GM18520 (cell line): ENCODE results near the gene IPO5.
"Not testable (repeated sequence)": the region's sequence is repeated elsewhere in the genome, so short reads cannot be mapped to it uniquely, and the experiment has no call there.

Source experiments
- ATAC-seq: cut with Tn5 transposase; IDR thresholded peaks from one replicate; pipeline ENCODE4 v1.9.1; 2021; ENCODE audit not compliant: unreplicated experiment

The IPO5 gene

GRCh38 chr13:97948041-97948440 is 5.4 kb upstream of the IPO5 start:
- no peak for ATAC-seq

- not testable (repeated sequence) for ATAC-seq
Observed at GRCh38 chr13:97949316-97949715, 4.2 kb upstream of the IPO5 start.

- no peak for ATAC-seq
Observed at GRCh38 chr13:97951376-97951775, 2.1 kb upstream of the IPO5 start.

- ATAC-seq = not testable (repeated sequence)
Observed at GRCh38 chr13:97952831-97953230, 644 bp upstream of the IPO5 start.

- no peak for ATAC-seq
Observed at GRCh38 chr13:97961340-97961739, 7.9 kb downstream of the IPO5 start.

GRCh38 chr13:97962887-97963286 is 9.4 kb downstream of the IPO5 start:
- ATAC-seq = no peak

- no peak for ATAC-seq
Observed at GRCh38 chr13:97967226-97967625, 13.8 kb downstream of the IPO5 start.

- ATAC-seq = no peak
Observed at GRCh38 chr13:97967948-97968347, 14.5 kb downstream of the IPO5 start.

- ATAC-seq = no peak
Observed at GRCh38 chr13:97971519-97971918, 18.0 kb downstream of the IPO5 start.

- ATAC-seq = no peak
Observed at GRCh38 chr13:97974773-97975172, 21.3 kb downstream of the IPO5 start.

GRCh38 chr13:97975280-97975847 is 21.9 kb downstream of the IPO5 start:
- ATAC-seq = no peak

- ATAC-seq = peak; percentile 85
Observed at GRCh38 chr13:97975848-97976609, 22.6 kb downstream of the IPO5 start.

- ATAC-seq = peak; percentile 18
Observed at GRCh38 chr13:97976610-97977521, 23.4 kb downstream of the IPO5 start.

GRCh38 chr13:97977982-97978381 is 24.5 kb downstream of the IPO5 start:
- ATAC-seq = no peak

- no peak for ATAC-seq
Observed at GRCh38 chr13:97978651-97979050, 25.2 kb downstream of the IPO5 start.

- no peak for ATAC-seq
Observed at GRCh38 chr13:97979051-97979450, 25.6 kb downstream of the IPO5 start.

- ATAC-seq = no peak
Observed at GRCh38 chr13:97979556-97979955, 26.1 kb downstream of the IPO5 start.

GRCh38 chr13:97982286-97982685 is 28.8 kb downstream of the IPO5 start:
- no peak for ATAC-seq

GRCh38 chr13:97986835-97987234 is 33.4 kb downstream of the IPO5 start:
- ATAC-seq = peak; percentile 70

- ATAC-seq = no peak
Observed at GRCh38 chr13:97999653-98000052, 46.2 kb downstream of the IPO5 start.

- ATAC-seq = no peak
Observed at GRCh38 chr13:98004107-98004506, 50.6 kb downstream of the IPO5 start.

GRCh38 chr13:98004997-98005396 is 51.5 kb downstream of the IPO5 start:
- not testable (repeated sequence) for ATAC-seq
